ENCODE measurements around the gene SALL1.
A peak's percentile ranks its signal among the peaks of the same experiment; 100 is the strongest.

The SALL1 gene

GRCh38 chr16:51125992-51126391, 25.1 kb downstream of the SALL1 start:
- Histone ChIP-seq H3K4me1 (no peaks in the 10 kb centered on the region), H3K36me3 (replicated peaks) (no peaks in the 10 kb centered on the region), H3K27me3 (ENCODE audit: low read depth) (no peaks in the 10 kb centered on the region), H3K4me3 (no peak overlapping the region), H3K9me3 (no peaks in the 10 kb centered on the region)
- DNase-seq (ENCODE audit: low spot score in 2 of 2): no peak
- in situ Hi-C loops (cut with MboI; ENCODE audit: low sequenced_read_pairs): no loop called here

GRCh38 chr16:51124896-51125295, 26.2 kb downstream of the SALL1 start:
- Histone ChIP-seq H3K36me3 (replicated peaks) (no peaks in the 10 kb centered on the region), H3K4me1 (no peaks in the 10 kb centered on the region), H3K9me3 (no peaks in the 10 kb centered on the region), H3K4me3 (no peak overlapping the region), H3K27me3 (ENCODE audit: low read depth) (no peaks in the 10 kb centered on the region)
- in situ Hi-C loops (cut with MboI; ENCODE audit: low sequenced_read_pairs): no loop called here
- no peak for DNase-seq (ENCODE audit: low spot score in 2 of 2)

- Histone ChIP-seq H3K9me3 (no peaks in the 10 kb centered on the region), H3K36me3 (replicated peaks) (no peaks in the 10 kb centered on the region), H3K4me3 (no peak overlapping the region), H3K27me3 (ENCODE audit: low read depth) (no peaks in the 10 kb centered on the region), H3K4me1 (no peaks in the 10 kb centered on the region; the same call in 1 of the 2 replicates)
- DNase-seq (ENCODE audit: low spot score in 2 of 2): no peak
- in situ Hi-C loops (cut with MboI; ENCODE audit: low sequenced_read_pairs): no loop called here
Measured at GRCh38 chr16:51121850-51122249, 29.2 kb downstream of the SALL1 start.

- no peaks in the 10 kb centered on the region; the same call in 1 of the 2 replicates for H3K4me1 ChIP-seq
- no peaks in the 10 kb centered on the region for H3K27me3 ChIP-seq (ENCODE audit: low read depth)
- no peaks in the 10 kb centered on the region for H3K9me3 ChIP-seq
- in situ Hi-C loops (cut with MboI; ENCODE audit: low sequenced_read_pairs): no loop called here
- no peak overlapping the region for H3K4me3 ChIP-seq
- H3K36me3 ChIP-seq (replicated peaks): no peaks in the 10 kb centered on the region
- DNase-seq (ENCODE audit: low spot score in 2 of 2): no peak
Measured at GRCh38 chr16:51120730-51121347, 30.2 kb downstream of the SALL1 start.

- no peaks in the 10 kb centered on the region for H3K9me3 ChIP-seq
- no peaks in the 10 kb centered on the region for H3K36me3 ChIP-seq (replicated peaks)
- no peak overlapping the region for H3K4me3 ChIP-seq
- no peaks in the 10 kb centered on the region; the same call in 1 of the 2 replicates for H3K4me1 ChIP-seq
- no peak for DNase-seq (ENCODE audit: low spot score in 2 of 2)
- no peaks in the 10 kb centered on the region for H3K27me3 ChIP-seq (ENCODE audit: low read depth)
- in situ Hi-C loops (cut with MboI; ENCODE audit: low sequenced_read_pairs): no loop called here
Measured at GRCh38 chr16:51119973-51120729, 30.9 kb downstream of the SALL1 start.

- in situ Hi-C loops (cut with MboI; ENCODE audit: low sequenced_read_pairs): no loop called here
Measured at GRCh38 chr16:51119556-51119955, 31.5 kb downstream of the SALL1 start.

GRCh38 chr16:51116353-51116752, 34.7 kb downstream of the SALL1 start:
- in situ Hi-C loops (cut with MboI; ENCODE audit: low sequenced_read_pairs): no loop called here
- no peak for DNase-seq (ENCODE audit: low spot score in 2 of 2)
- Histone ChIP-seq H3K4me1 (no peaks in the 10 kb centered on the region; the same call in none of the 2 replicates), H3K27me3 (ENCODE audit: low read depth) (no peaks in the 10 kb centered on the region), H3K4me3 (no peak overlapping the region), H3K36me3 (replicated peaks) (no peaks in the 10 kb centered on the region), H3K9me3 (no peaks in the 10 kb centered on the region)

More at GRCh38 chr16:51119556-51119955, 31.5 kb downstream of the SALL1 start:
- no peak for DNase-seq (ENCODE audit: low spot score in 2 of 2)
- Histone ChIP-seq H3K4me3 (no peak overlapping the region), H3K36me3 (replicated peaks) (no peaks in the 10 kb centered on the region), H3K27me3 (ENCODE audit: low read depth) (no peaks in the 10 kb centered on the region), H3K9me3 (no peaks in the 10 kb centered on the region), H3K4me1 (no peaks in the 10 kb centered on the region; the same call in 1 of the 2 replicates)

GRCh38 chr16:51114382-51114781, 36.7 kb downstream of the SALL1 start:
- Histone ChIP-seq H3K4me3 (no peak overlapping the region), H3K9me3 (no peaks in the 10 kb centered on the region), H3K36me3 (replicated peaks) (no peaks in the 10 kb centered on the region), H3K4me1 (no peaks in the 10 kb centered on the region; the same call in none of the 2 replicates), H3K27me3 (ENCODE audit: low read depth) (no peaks in the 10 kb centered on the region)
- in situ Hi-C loops (cut with MboI; ENCODE audit: low sequenced_read_pairs): no loop called here
- no peak for DNase-seq (ENCODE audit: low spot score in 2 of 2)

- in situ Hi-C loops (cut with MboI; ENCODE audit: low sequenced_read_pairs): no loop called here
- H3K27me3 ChIP-seq (ENCODE audit: low read depth): no peaks in the 10 kb centered on the region
- H3K36me3 ChIP-seq (replicated peaks): no peaks in the 10 kb centered on the region
- no peaks in the 10 kb centered on the region for H3K9me3 ChIP-seq
- no peak overlapping the region for H3K4me3 ChIP-seq
- no peaks in the 10 kb centered on the region; the same call in none of the 2 replicates for H3K4me1 ChIP-seq
- DNase-seq (ENCODE audit: low spot score in 2 of 2): no peak
Measured at GRCh38 chr16:51113236-51114125, 37.6 kb downstream of the SALL1 start.

- H3K4me1 ChIP-seq: no peaks in the 10 kb centered on the region; the same call in none of the 2 replicates
- in situ Hi-C loops (cut with MboI; ENCODE audit: low sequenced_read_pairs): no loop called here
- no peaks in the 10 kb centered on the region for H3K9me3 ChIP-seq
- DNase-seq (ENCODE audit: low spot score in 2 of 2): no peak
- H3K36me3 ChIP-seq (replicated peaks): no peaks in the 10 kb centered on the region
- H3K27me3 ChIP-seq (ENCODE audit: low read depth): no peaks in the 10 kb centered on the region
- H3K4me3 ChIP-seq: no peak overlapping the region
Measured at GRCh38 chr16:51112323-51112722, 38.7 kb downstream of the SALL1 start.

- in situ Hi-C loops (cut with MboI; ENCODE audit: low sequenced_read_pairs): no loop called here
- H3K4me3 ChIP-seq: no peak overlapping the region
- H3K36me3 ChIP-seq (replicated peaks): no peaks in the 10 kb centered on the region
- no peaks in the 10 kb centered on the region; the same call in 1 of the 2 replicates for H3K4me1 ChIP-seq
- no peaks in the 10 kb centered on the region for H3K9me3 ChIP-seq
- peak; percentile 18 to 35 for DNase-seq (ENCODE audit: low spot score in 2 of 2)
- no peaks in the 10 kb centered on the region for H3K27me3 ChIP-seq (ENCODE audit: low read depth)
Measured at GRCh38 chr16:51111759-51112158, 39.3 kb downstream of the SALL1 start.

GRCh38 chr16:51110700-51111157, 40.3 kb downstream of the SALL1 start:
- no peaks in the 10 kb centered on the region for H3K36me3 ChIP-seq (replicated peaks)
- H3K9me3 ChIP-seq: no peaks in the 10 kb centered on the region
- DNase-seq (ENCODE audit: low spot score in 2 of 2): no peak
- no peaks in the 10 kb centered on the region; the same call in 1 of the 2 replicates for H3K4me1 ChIP-seq
- H3K27me3 ChIP-seq (ENCODE audit: low read depth): no peaks in the 10 kb centered on the region
- in situ Hi-C loops (cut with MboI; ENCODE audit: low sequenced_read_pairs): no loop called here
- H3K4me3 ChIP-seq: no peak overlapping the region

- H3K4me3 ChIP-seq: no peak overlapping the region
- H3K4me1 ChIP-seq: no peaks in the 10 kb centered on the region; the same call in 1 of the 2 replicates
- DNase-seq (ENCODE audit: low spot score in 2 of 2): no peak
- in situ Hi-C loops (cut with MboI; ENCODE audit: low sequenced_read_pairs): no loop called here
- H3K9me3 ChIP-seq: no peaks in the 10 kb centered on the region
- no peaks in the 10 kb centered on the region for H3K36me3 ChIP-seq (replicated peaks)
- H3K27me3 ChIP-seq (ENCODE audit: low read depth): no peaks in the 10 kb centered on the region
Measured at GRCh38 chr16:51109173-51109572, 41.9 kb downstream of the SALL1 start.

Data from HAP-1 (cell line).